Endothelial cell of umbilical vein (primary cell): ENCODE measurements around the gene MDN1. TPM values are rescaled to one million over a fixed set of nuclear protein-coding genes. Genes with fewer than 3 reads are reported as not detected.

ENCODE experiments used
- BruUV-seq: library from RNA; stranded (reverse); fragments of 400-500 nt; replicated peaks from 2 replicates; lab custom pipeline; 2021; lab: Mats Ljungman, UMichigan
- CTCF ChIA-PET: fragments of 300-600, 350-600 bp; sonication (Branson Sonifier 250); formaldehyde crosslinking; loops from one replicate; lab custom pipeline; 2021; ENCODE audit warnings: antibody characterized with exemption, inconsistent platforms; lab: Charles Lee
- POLR2A ChIA-PET: fragments of 300-600, 350-600 bp; sonication (Branson Sonifier 250); formaldehyde crosslinking; loops from one replicate; lab custom pipeline; 2021; ENCODE audit warnings: antibody characterized with exemption, inconsistent platforms; lab: Charles Lee
- DNase-seq: peaks from one replicate; pipeline ENCODE4 v3.0.0-alpha.2; 2011; ENCODE audit warnings: low read depth, low spot score
- FAIRE-seq: peaks from 2 replicates; lab custom pipeline; 2011; peaks lifted over from hg19 to GRCh38; lab: Jason Lieb, UNC
- H2AFZ ChIP-seq: 2 replicates; pipeline ENCODE4 v1.6.0; 2012; ENCODE audit warnings: low read depth, low read length, control low read depth, inconsistent platforms
- H3K27ac ChIP-seq: 2 replicates; pipeline ENCODE4 v1.5.1; 2011; ENCODE audit warnings: low read depth, mild to moderate bottlenecking, control low read depth, low read length, moderate library complexity; ENCODE audit not compliant: insufficient read depth
- H3K27me3 ChIP-seq, 2 experiments: 2 replicates each; pipeline versions ENCODE4 v1.6.0 to v1.6.1; 2011; ENCODE audit warnings: low read length in 2 of 2, mixed read lengths in 1 of 2; ENCODE audit not compliant: control insufficient read depth in 2 of 2, insufficient read depth in 2 of 2
- H3K36me3 ChIP-seq, 2 experiments: 2 replicates in 1 of 2; 3 replicates in 1 of 2; pipeline ENCODE4 v1.5.1; 2011; ENCODE audit warnings: low read length in 2 of 2, mild to moderate bottlenecking in 1 of 2, moderate library complexity in 1 of 2; ENCODE audit not compliant: control insufficient read depth in 2 of 2, insufficient read depth in 2 of 2; ENCODE audit errors: extremely low read depth in 1 of 2
- H3K4me1 ChIP-seq: 3 replicates; pipeline ENCODE4 v1.5.1; 2011; ENCODE audit warnings: mild to moderate bottlenecking, low read length; ENCODE audit not compliant: control insufficient read depth, insufficient read depth; ENCODE audit errors: extremely low read depth
- H3K4me2 ChIP-seq: 2 replicates; pipeline ENCODE4 v1.6.1; 2011; ENCODE audit warnings: low read length, control low read depth, mixed read lengths; ENCODE audit not compliant: insufficient read depth
- H3K4me3 ChIP-seq, 3 experiments: fragments of 200-600 bp in 1 of 3; sonication (generic), shearing (Covaris generic) in 1 of 3; replicated peaks in 1 of 3; 2 replicates each; pipeline ENCODE4 v1.5.1; 2011 to 2016; ENCODE audit warnings: control low read depth in 3 of 3, low read length in 3 of 3, mild to moderate bottlenecking in 2 of 3, inconsistent platforms in 1 of 3, low read depth in 1 of 3, moderate library complexity in 1 of 3; ENCODE audit not compliant: insufficient read depth in 1 of 3
- H3K79me2 ChIP-seq: 2 replicates; pipeline ENCODE4 v1.6.0; 2012; ENCODE audit warnings: low read length, inconsistent platforms; ENCODE audit not compliant: control insufficient read depth, insufficient read depth
- H3K9ac ChIP-seq: replicated peaks from 2 replicates; pipeline ENCODE3; 2011; ENCODE audit warnings: low read length, control low read depth; ENCODE audit not compliant: insufficient read depth; ENCODE audit errors: extremely low read depth
- H3K9me1 ChIP-seq: replicated peaks from 3 replicates; pipeline ENCODE4 v1.6.0; 2011; ENCODE audit warnings: mild to moderate bottlenecking, low read length; ENCODE audit not compliant: control insufficient read depth, insufficient read depth; ENCODE audit errors: extremely low read depth
- H3K9me3 ChIP-seq: replicated peaks from 2 replicates; pipeline ENCODE4 v1.5.1; 2012; ENCODE audit warnings: low read length, inconsistent platforms; ENCODE audit not compliant: control insufficient read depth, insufficient read depth
- H4K20me1 ChIP-seq: replicated peaks from 2 replicates; pipeline ENCODE3; 2011; ENCODE audit warnings: mild to moderate bottlenecking, low read length; ENCODE audit not compliant: control insufficient read depth, insufficient read depth; ENCODE audit errors: extremely low read depth
- EZH2 ChIP-seq: IDR thresholded peaks from 2 replicates; pipeline ENCODE4 v1.6.1; 2012; ENCODE audit warnings: borderline replicate concordance, low read depth, mild to moderate bottlenecking, moderate library complexity, low read length, inconsistent platforms; ENCODE audit not compliant: severe bottlenecking
- FOS ChIP-seq: IDR thresholded peaks from 2 replicates; pipeline ENCODE4 v1.6.1; 2011; ENCODE audit warnings: mild to moderate bottlenecking, low read length, moderate library complexity, borderline replicate concordance; ENCODE audit not compliant: insufficient read depth
- GATA2 ChIP-seq: IDR thresholded peaks from 2 replicates; pipeline ENCODE4 v1.7.0; 2011; ENCODE audit warnings: low read depth, mild to moderate bottlenecking, moderate library complexity, mixed read lengths, low read length; ENCODE audit not compliant: insufficient read length, insufficient read depth
- JUN ChIP-seq: IDR thresholded peaks from 2 replicates; pipeline ENCODE4 v1.6.1; 2011; ENCODE audit warnings: borderline replicate concordance, low read depth; ENCODE audit not compliant: insufficient read length, insufficient read depth
- MYC ChIP-seq: IDR thresholded peaks from one replicate; pipeline ENCODE4 v1.6.1; 2011; ENCODE audit warnings: mild to moderate bottlenecking, low read depth, low read length
- POLR2A ChIP-seq: IDR thresholded peaks from 2 replicates; pipeline ENCODE4 v1.6.1; 2012; ENCODE audit warnings: low read depth, mild to moderate bottlenecking, control low read depth, low read length
- POLR2AphosphoS5 ChIP-seq: IDR thresholded peaks from 2 replicates; pipeline ENCODE4 v1.6.1; 2012; ENCODE audit warnings: low read depth, mild to moderate bottlenecking, control low read depth, low read length, moderate library complexity; ENCODE audit not compliant: insufficient read depth
- dilution Hi-C: fragments of 300-500 bp; cut with MboI; formaldehyde crosslinking; loops from one replicate; pipeline ENCODE4 v1.15.0; 2019; ENCODE audit warnings: low sequenced_read_pairs; ENCODE audit not compliant: extremely low pct_ligation_motif_present
- intact Hi-C: fragments of 100-400 bp; cut with micrococcal nuclease; formaldehyde crosslinking; loops from one replicate; pipeline ENCODE4 v1.10.0; 2022
- polyA plus RNA-seq, 4 experiments: library from polyadenylated mRNA; depleted of rRNA in 3 of 4; stranded (reverse) in 3 of 4; unstranded in 1 of 4; fragments of >200 nt; gene quantifications; 2 replicates each; pipeline versions ENCODE4 v1.2.1 to v1.2.3, GENCODE V29; 2011 to 2012; ENCODE audit warnings: missing spikeins in 1 of 4
- total RNA-seq: library from RNA; stranded (reverse); gene quantifications from 2 replicates; pipeline ENCODE4 v1.2.3, GENCODE V29; 2021
- TF ChIP-seq, protein P1 (sequence below): IDR thresholded peaks from 2 replicates; pipeline ENCODE4 v1.6.1; 2011; ENCODE audit not compliant: insufficient read depth, insufficient read length
- TF ChIP-seq, protein P2 (sequence below), 2 donors: IDR thresholded peaks; 1 replicate in 1 of 2; 2 replicates in 1 of 2; pipeline ENCODE4 v1.5.1; 2011; ENCODE audit warnings: low read length in 2 of 2, mild to moderate bottlenecking in 2 of 2, moderate library complexity in 2 of 2, control low read depth in 1 of 2, inconsistent platforms in 1 of 2, low read depth in 1 of 2; ENCODE audit not compliant: insufficient read depth in 1 of 2; ENCODE audit errors: extremely low read depth in 1 of 2

The MDN1 gene
- total and polyA plus RNA-seq, 2 donors (not counting 3 experiments of a cell fraction or from before 2014, with no cell fraction given) = 9.2 to 39.6 TPM

DNA sequence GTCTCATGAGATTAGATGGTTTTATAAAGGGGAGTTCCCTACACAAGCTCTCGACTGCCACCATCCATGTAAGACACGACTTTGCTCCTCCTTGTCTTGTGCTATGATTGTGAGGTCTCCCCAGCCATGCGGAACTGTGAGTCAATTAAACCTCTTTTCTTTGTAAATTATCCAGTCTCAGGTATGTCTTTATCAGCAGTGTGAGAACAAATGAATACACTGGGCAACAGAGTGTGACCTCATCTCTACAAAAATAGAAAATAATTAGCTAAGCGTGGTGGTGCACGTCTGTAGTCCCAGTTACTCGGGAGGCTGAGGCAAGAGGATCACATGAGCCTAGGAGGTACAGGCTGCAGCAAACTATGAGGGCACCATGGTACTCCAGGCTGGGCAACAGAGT lies 51.3 kb downstream of the MDN1 start:
- H3K4me2 ChIP-seq = no peak overlapping the region

More for the DNA sequence above, 51.3 kb downstream of the MDN1 start:
- Histone ChIP-seq H3K4me1 (no peaks in the 10 kb centered on the region), H3K36me3 (peaks cover 8 to 10% of the 10 kb centered on the region in 2 experiments), H4K20me1 (no peaks in the 10 kb centered on the region), H3K9me1 (no peaks in the 10 kb centered on the region), H3K27ac (no peak overlapping the region), H3K27me3 (no peaks in the 10 kb centered on the region), H3K9ac (no peak overlapping the region), H3K9me3 (no peaks in the 10 kb centered on the region), H3K79me2 (no peaks in the 10 kb centered on the region), H3K4me3 (no peak overlapping the region), H2AFZ (no peak overlapping the region)
- dilution Hi-C loops (no loop called here), intact Hi-C loops (no loop called here)
- BruUV-seq = no TSS peak
- FAIRE-seq = no peak
- ChIA-PET CTCF (interaction anchor here (1.4 to 2.1 kb wide), 2 partner anchors 13 to 25 kb away, joined by 4 to 7 read pairs; no protein-coding TSS in a partner anchor), POLR2A (no interaction called here)
- TF ChIP-seq, protein P1, sequence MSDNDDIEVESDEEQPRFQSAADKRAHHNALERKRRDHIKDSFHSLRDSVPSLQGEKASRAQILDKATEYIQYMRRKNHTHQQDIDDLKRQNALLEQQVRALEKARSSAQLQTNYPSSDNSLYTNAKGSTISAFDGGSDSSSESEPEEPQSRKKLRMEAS = no peak
- TF ChIP-seq, protein P2, sequence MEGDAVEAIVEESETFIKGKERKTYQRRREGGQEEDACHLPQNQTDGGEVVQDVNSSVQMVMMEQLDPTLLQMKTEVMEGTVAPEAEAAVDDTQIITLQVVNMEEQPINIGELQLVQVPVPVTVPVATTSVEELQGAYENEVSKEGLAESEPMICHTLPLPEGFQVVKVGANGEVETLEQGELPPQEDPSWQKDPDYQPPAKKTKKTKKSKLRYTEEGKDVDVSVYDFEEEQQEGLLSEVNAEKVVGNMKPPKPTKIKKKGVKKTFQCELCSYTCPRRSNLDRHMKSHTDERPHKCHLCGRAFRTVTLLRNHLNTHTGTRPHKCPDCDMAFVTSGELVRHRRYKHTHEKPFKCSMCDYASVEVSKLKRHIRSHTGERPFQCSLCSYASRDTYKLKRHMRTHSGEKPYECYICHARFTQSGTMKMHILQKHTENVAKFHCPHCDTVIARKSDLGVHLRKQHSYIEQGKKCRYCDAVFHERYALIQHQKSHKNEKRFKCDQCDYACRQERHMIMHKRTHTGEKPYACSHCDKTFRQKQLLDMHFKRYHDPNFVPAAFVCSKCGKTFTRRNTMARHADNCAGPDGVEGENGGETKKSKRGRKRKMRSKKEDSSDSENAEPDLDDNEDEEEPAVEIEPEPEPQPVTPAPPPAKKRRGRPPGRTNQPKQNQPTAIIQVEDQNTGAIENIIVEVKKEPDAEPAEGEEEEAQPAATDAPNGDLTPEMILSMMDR (IDR thresholded peaks at IDR 0.05; ENCODE audit: extremely low read depth in 1 of 2, insufficient read depth in 1 of 2, low read depth in 1 of 2, low read length in 2 of 2) = no peak
- TF ChIP-seq EZH2 (no peak), GATA2 (no peak), JUN (no peak), POLR2A (no peak), POLR2AphosphoS5 (no peak), MYC (no peak), FOS (no peak)
- no peak for DNase-seq
